Right renal cortex interstitium (tissue), 3 donors: Measurements from ENCODE around the gene FAM167B. TPM values are rescaled to one million over a fixed set of nuclear protein-coding genes. Genes with fewer than 3 reads are reported as not detected.

Experiments used
- DNase-seq, 3 donors: peaks; one replicate each; pipeline ENCODE4 v3.0.0-alpha.2; 2013; ENCODE audit warnings: low read depth in 3 of 3, low spot score in 2 of 3
- polyA plus RNA-seq, 3 donors: library from polyadenylated mRNA; unstranded; fragments of 120-200 nt; gene quantifications; one replicate each; pipeline ENCODE4 v1.2.1, GENCODE V29; 2013; ENCODE audit not compliant: insufficient read length in 3 of 3

The FAM167B gene
- polyA plus RNA-seq: 1 to 10 TPM; 7.1 to 10.0 (median 8.7) TPM

GRCh38 chr1:32246888-32247273 lies at the start of gene FAM167B:
TSS of gene FAM167B (plus strand) at chr1:32247222. CDS start at chr1:32247422, 200 bp downstream.
- no peak for DNase-seq

- DNase-seq: no peak
These were observed 49.2 kb upstream of the FAM167B start for GRCh38 chr1:32197837-32198236.

- DNase-seq: no peak
These were observed 48.6 kb upstream of the FAM167B start for GRCh38 chr1:32198237-32199042.

GRCh38 chr1:32199043-32199716 lies 47.8 kb upstream of the FAM167B start:
- no peak for DNase-seq

- no peak for DNase-seq
These were observed 47.3 kb upstream of the FAM167B start for GRCh38 chr1:32199717-32200072.

GRCh38 chr1:32200226-32201010 lies 46.6 kb upstream of the FAM167B start, which contains the start of gene CCDC28B:
TSS of gene CCDC28B (plus strand) at chr1:32200595. CDS start at chr1:32201936, 1,341 bp downstream.
- DNase-seq: peak in 1 of 3 donors; percentile 56

GRCh38 chr1:32201011-32201855 lies 45.8 kb upstream of the FAM167B start:
- peak in 1 of 3 donors; percentile 45 for DNase-seq

- DNase-seq: peak in 1 of 3 donors; percentile 19
These were observed 42.1 kb upstream of the FAM167B start for GRCh38 chr1:32204943-32205361.

GRCh38 chr1:32205401-32206370 lies 41.3 kb upstream of the FAM167B start, which contains the start of gene IQCC:
TSS of gene IQCC (plus strand) at chr1:32205671. CDS start at chr1:32205682, 11 bp downstream.
- DNase-seq: peak in 2 of 3 donors; percentile 85 to 90

GRCh38 chr1:32208469-32208868 lies 38.6 kb upstream of the FAM167B start:
- no peak for DNase-seq

- no peak for DNase-seq
These were observed 38.1 kb upstream of the FAM167B start, which contains the start of gene DCDC2B for GRCh38 chr1:32208891-32209328. TSS of gene DCDC2B (plus strand) at chr1:32209089. CDS start at chr1:32209094, 5 bp downstream.

- DNase-seq: no peak
These were observed 31.2 kb upstream of the FAM167B start for GRCh38 chr1:32215629-32216480.

- DNase-seq: no peak
These were observed 30.5 kb upstream of the FAM167B start for GRCh38 chr1:32216566-32216965.

GRCh38 chr1:32219022-32219421 lies 28.0 kb upstream of the FAM167B start:
- no peak for DNase-seq

- no peak for DNase-seq
These were observed 26.1 kb upstream of the FAM167B start for GRCh38 chr1:32220746-32221580.

- no peak for DNase-seq
These were observed 25.4 kb upstream of the FAM167B start for GRCh38 chr1:32221581-32221979.
